OCI-LY1 (cell line): ENCODE measurements around the gene RTL10.

Experiments
- EZH2 ChIP-seq: fragments of 200-600 bp; sonication (generic), shearing (Covaris generic); IDR thresholded peaks from 2 replicates; pipeline ENCODE4 v1.8.0; 2017; ENCODE audit warnings: borderline replicate concordance, mixed run types, mild to moderate bottlenecking, antibody characterized with exemption, low read length, moderate library complexity, mixed read lengths
- TF ChIP-seq, protein P1 (sequence below): fragments of 200-600 bp; sonication (generic), shearing (Covaris generic); IDR thresholded peaks from 2 replicates; pipeline ENCODE4 v1.5.1; 2017; ENCODE audit warnings: mild to moderate bottlenecking, antibody characterized with exemption, low read length, moderate library complexity, mixed read lengths

GRCh38 chr22:19875061-19875530 is 20.4 kb upstream of the RTL10 start:
- TF ChIP-seq, protein P1, sequence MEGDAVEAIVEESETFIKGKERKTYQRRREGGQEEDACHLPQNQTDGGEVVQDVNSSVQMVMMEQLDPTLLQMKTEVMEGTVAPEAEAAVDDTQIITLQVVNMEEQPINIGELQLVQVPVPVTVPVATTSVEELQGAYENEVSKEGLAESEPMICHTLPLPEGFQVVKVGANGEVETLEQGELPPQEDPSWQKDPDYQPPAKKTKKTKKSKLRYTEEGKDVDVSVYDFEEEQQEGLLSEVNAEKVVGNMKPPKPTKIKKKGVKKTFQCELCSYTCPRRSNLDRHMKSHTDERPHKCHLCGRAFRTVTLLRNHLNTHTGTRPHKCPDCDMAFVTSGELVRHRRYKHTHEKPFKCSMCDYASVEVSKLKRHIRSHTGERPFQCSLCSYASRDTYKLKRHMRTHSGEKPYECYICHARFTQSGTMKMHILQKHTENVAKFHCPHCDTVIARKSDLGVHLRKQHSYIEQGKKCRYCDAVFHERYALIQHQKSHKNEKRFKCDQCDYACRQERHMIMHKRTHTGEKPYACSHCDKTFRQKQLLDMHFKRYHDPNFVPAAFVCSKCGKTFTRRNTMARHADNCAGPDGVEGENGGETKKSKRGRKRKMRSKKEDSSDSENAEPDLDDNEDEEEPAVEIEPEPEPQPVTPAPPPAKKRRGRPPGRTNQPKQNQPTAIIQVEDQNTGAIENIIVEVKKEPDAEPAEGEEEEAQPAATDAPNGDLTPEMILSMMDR: no peak
- TF ChIP-seq EZH2: no peak
